Activated CD4-positive, alpha-beta T cell treated with anti-CD3 and anti-CD28 coated beads, Interleukin-2, amount 50 U/mL, for 24 hours (primary cell): ENCODE data around the gene SAMD15.
"Not testable (repeated sequence)": the region's sequence is repeated elsewhere in the genome, so short reads cannot be mapped to it uniquely, and the experiment has no call there.

Experiments used
- DNase-seq, 2 donors: peaks; one replicate each; pipeline ENCODE4 v3.0.0-alpha.2; 2020; ENCODE audit warnings: low read depth in 1 of 2, low spot score in 1 of 2

The SAMD15 gene

DNA sequence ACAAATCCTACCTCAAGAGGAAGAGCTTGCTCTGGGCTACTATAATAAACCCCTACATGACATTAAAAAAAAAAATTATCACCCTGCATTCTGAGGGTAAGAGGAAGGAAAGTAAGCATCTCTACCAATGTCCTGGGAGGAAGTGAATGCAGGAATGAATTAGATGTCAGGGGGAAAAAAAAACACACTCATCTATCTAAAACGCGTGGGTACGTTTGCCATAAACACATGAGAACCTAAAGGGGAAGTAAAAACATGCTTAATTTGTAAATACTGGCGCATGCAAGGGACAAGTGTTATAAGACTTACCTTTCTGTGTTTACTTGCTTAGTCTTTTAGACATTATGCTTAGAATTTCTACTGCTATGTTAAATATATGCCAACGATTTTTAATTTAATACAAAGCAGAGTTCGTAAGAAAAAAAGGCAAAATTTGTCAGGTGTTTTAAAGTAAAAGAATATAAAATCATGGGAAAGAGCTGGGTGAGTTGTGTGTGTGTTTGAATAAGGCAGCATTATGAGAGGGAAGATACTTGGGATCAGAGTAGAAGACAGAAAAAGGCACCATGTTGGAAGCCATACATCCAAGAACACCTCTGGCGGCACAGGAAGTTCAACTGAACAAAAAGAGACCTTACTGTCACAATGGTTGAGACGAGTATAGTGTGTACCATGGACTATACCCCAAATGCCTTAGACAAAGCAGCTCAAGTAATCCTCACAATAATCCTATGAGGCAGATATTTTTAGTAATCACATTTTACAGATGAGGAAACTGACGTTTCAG is 1.8 kb upstream of the SAMD15 start:
- no peak for DNase-seq

DNA sequence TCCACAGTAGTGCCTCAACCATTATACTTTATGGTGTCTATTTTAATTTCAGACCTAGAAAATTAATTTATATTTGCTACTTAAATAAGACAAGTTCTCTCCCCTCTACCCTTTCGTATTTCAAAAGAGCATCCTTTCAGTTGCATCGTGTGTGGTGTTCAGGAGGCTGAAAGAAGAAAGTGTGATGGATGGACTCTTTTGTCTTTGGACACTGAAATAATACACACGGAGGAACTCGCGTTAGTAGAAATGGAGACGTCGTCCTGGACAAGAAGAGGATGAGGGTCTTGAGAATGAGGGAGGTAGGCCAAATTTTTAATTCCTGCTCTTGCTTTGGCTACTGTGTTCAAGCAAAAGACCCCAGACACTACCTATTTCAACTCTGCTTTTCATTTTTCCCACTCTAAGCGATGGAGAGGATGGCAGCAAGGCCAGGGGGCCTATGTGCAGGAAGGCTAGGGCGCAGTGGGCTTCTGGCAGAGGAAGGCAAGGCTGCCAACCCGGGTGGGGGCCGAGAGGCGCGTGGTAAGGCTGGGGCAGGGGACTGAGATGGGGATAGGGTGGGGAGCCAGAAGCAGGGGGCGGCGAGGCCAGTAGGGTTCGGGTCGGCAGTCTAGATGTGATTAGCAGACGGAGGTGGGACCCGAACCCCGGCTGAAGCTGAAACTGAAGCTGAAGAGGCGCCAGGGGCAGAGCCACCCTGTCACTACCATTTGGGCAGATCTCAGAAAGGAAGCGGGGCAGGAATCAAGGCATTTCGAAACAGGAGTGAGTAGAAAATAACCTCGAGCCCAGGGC is 1.0 kb upstream of the SAMD15 start:
- DNase-seq = peak in 1 of 2 donors; percentile 16

DNA sequence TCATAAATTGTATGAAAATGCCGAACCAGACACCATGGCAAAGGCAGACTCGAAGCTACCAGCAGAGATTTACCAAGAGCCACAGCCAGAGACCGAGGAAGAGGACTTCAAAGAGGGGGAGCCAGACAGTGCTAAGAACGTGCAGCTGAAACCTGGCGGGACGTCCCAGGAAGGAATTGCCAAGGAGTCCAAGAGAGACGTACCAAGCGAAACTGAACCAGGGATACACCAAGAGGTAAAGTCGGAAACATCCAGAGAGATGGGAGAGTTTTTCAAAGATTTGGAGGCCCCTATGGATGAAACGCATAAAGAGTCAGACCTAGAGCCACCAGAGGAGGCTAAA is 294 bp downstream of the SAMD15 start:
- DNase-seq = no peak

GRCh38 chr14:77378701-77379100 is 1.5 kb downstream of the SAMD15 start:
- no peak for DNase-seq

DNA sequence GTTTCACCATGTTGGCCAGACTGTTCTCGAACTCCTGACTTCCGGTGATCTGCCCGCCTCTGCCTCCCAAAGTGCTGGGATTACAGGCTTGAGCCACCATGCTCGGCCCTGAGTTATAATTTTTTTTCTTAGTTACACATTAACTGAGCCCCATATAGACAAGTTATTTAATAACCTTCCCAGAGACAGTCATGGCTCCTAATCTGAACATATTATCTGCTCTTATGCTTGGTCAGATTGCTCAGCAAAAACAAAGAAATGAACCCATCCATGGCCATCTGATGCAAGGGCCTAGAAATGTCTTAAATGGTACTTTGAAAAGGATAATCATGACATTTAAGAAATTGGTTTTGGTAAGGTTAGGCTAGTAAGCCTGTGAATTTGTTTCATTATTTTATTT is 13.0 kb downstream of the SAMD15 start:
- DNase-seq = no peak

- no peak for DNase-seq
Observed at GRCh38 chr14:77400216-77400615, 23.0 kb downstream of the SAMD15 start.

- no peak for DNase-seq
Observed at GRCh38 chr14:77403768-77404167, 26.6 kb downstream of the SAMD15 start.

DNA sequence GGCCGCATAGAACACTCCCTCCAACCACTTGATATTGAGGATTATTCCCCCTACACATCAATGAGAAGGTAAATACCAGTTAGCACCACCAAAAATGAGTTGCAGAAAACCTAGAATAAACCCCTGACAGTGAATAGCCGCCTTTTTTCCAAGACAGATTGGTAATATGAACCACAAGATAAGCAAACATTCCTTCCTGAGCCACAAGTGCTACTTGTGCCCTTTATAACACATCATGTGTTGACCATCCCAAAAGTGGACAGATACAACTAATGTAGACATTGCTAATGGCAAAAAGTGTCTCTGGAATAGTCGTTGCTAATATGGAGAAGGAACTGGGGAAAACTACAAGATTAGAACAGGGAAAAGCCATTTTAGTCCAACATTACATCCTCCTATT is 28.9 kb downstream of the SAMD15 start:
- no peak for DNase-seq

- DNase-seq = no peak
Observed at GRCh38 chr14:77406718-77407117, 29.5 kb downstream of the SAMD15 start.

DNA sequence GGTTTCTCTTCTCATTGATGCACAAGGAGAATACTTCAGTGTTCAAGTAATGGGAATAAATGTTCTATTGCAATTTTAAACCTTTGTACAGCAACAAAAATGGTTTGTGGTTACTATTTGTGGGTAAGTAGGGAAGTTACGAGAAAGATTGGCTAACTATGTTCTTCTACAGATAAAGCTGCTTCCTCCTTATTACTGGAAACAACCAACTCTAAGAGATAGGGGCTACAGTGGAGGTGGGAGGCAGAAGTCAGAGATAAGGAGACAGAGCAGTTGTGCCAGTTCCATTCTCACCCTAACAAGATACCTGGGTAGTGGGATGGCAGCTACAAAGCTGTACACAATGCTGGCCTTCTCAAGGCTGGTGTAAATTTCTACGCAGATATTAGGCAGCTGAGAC is 30.0 kb downstream of the SAMD15 start:
- no peak for DNase-seq

DNA sequence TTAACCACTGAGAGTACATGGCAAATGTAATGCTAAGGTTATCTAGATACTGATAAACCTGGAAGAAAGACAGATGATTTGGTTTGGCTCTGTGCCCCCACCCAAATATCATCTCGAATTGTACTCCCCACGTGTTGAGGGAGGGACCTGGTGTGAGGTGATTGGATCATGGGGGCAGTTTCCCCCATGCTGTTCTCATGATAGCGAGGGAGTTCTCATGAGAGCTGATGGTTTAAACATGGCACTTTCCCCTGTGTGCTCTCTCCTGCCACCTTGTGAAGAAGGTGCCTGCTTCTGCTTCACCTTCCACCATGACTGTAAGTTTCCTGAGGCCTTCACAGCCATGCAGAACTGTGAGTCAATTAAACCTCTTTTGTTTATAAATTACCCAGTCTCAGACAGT is 32.0 kb downstream of the SAMD15 start:
- no peak for DNase-seq

DNA sequence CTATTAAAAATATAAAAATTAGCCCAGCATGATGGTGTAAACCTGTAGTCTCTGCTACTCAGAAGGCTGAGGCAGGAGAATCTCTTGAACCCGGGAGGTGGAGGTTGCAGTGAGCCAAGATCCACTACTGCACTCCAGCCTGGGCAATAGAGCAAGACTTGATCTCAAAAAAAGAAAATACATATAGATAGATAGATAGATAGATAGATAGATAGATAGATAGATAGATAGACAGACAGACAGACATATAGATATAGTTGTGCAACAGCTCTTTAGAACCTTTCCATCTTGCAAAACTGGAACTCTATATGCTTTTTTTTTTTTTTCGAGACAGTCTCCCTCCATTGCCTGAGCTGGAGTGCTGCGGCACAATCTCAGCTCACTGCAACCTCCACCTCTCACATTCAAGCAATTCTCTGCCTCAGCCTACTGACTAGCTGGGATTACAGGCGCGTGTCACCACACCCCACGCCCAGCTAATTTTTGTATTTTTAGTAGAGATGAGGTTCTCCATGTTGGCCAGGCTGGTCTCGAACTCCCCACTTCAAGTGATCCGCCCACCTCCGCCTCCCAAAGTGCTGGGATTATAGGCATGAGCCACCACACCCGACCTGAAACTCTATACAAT is 38.3 kb downstream of the SAMD15 start:
- not testable (repeated sequence) for DNase-seq

DNA sequence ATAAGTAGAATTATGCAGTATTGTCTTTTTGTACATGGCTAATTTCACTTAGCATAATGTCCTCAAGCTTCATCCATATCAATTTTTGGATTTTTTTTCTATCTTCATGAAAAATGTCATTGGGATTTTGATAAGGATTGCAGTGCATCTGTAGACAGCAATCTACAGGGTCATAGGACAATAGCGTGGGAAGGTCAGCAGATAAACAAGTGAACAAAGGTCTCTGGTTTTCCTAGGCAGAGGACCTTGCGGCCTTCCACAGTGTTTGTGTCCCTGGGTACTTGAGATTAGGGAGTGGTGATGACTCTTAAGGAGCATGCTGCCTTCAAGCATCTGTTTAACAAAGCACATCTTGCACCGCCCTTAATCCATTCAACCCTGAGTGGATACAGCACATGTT is 38.9 kb downstream of the SAMD15 start:
- DNase-seq = not testable (repeated sequence)

DNA sequence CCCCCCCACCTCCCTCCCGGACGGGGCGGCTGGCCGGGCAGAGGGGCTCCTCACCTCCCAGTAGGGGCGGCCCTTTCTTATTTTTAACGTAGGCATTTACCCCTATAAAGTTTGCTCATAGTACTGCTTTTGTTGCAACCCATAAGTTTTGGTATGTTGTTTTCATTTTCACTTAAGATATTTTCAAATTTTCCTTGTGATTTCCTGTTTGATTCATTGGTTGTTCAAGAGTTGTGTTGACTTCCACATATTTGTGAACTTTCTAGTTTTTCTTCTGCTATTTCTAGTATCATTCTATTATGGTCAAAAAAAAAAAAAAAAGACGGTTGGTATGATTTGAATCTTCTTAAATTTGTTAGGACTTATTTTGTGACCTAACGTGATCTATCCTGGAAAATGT is 39.7 kb downstream of the SAMD15 start:
- DNase-seq = no peak

DNA sequence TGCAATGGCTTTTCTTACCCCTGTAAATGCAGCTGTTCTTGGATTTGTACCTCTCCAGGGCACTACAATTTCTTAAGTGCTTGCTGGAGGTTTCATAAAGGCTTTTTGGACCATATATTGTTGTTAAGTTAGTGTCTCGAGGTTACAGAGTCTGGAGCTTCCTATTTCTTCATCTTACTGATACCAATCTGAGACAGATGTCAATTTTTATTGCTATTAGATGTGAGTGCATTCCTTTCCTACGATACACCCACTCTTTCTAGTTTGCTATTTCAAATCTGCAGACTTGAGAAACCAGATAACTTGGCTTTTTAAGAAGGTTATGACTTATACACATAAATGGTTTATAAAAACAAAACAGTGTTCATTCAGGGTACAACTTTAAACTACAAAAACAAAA is 44.0 kb downstream of the SAMD15 start:
- DNase-seq = no peak

- no peak for DNase-seq
Observed at GRCh38 chr14:77423423-77423822, 46.2 kb downstream of the SAMD15 start, which contains the start of gene NOXRED1. Gene NOXRED1, minus strand, starts transcription at chr14:77423523. Its CDS starts 634 bp downstream, at chr14:77422889.

- DNase-seq = no peak
Observed at GRCh38 chr14:77424862-77425261, 47.7 kb downstream of the SAMD15 start.

GRCh38 chr14:77426396-77426795 is 49.2 kb downstream of the SAMD15 start:
- DNase-seq = no peak

DNA sequence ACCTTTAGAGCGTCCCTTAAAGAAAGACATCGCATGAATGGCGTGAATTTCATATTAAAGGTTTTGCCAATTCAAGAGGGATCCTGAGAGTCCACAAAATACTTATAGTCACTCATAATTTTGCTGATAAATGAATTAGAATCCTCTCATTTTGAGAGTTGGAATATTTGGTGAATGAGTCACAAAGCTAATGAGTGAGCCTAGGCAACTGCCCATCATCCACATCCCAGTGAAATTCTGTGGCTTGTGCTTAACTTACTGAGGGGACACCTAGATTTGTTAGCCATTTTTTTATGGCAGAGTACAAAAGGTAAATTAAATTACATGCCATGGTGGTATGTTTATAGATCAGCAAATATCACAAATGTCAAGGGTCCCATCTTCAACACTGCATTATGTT is 58.9 kb downstream of the SAMD15 start:
- DNase-seq = no peak

GRCh38 chr14:77438596-77438995 is 61.4 kb downstream of the SAMD15 start:
- DNase-seq = no peak

- no peak for DNase-seq
Observed at GRCh38 chr14:77439861-77440260, 62.7 kb downstream of the SAMD15 start.
